NCI-H187 (cell line): ENCODE results near the gene CX3CL1.
"Not testable (repeated sequence)": the region's sequence is repeated elsewhere in the genome, so short reads cannot be mapped to it uniquely, and the experiment has no call there.

Source experiments
- DNase-seq, 2 experiments: peaks; one replicate each; lab custom pipeline; 2025; lab: John Stamatoyannopoulos, UW

Gene CX3CL1

DNA sequence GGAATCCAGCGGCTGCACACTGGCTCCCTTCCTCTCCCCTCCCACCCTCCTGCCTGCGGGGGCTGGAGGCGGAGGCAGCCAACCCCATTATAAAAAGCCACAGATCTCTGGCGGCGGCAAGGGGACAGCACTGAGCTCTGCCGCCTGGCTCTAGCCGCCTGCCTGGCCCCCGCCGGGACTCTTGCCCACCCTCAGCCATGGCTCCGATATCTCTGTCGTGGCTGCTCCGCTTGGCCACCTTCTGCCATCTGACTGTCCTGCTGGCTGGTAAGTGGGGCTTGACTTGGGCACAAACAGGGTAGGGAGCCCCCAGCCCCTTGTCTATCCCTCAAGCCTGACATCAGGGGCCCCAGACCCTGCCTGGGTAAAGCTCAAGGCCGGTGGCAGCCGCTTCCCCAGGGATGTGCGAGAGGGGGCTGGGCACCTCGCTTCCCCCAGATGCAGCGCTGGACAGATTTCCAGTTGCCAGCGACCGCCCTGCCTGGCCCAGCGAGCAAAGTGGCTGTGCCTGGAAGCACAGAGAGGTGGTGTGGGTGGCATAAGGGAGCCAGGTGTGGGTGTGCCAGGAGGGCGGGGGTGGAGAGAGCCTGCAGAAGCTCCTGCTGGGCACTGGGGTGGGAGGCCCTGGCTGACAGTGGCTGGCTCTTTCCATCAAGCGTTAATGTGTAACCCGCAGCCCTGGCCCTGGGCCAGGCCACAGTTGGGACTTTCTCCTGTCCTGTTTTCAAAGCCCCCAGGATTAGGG, at the start of gene CX3CL1:
Gene CX3CL1 (plus strand): TSS at position 119 of the 745 bp plus-strand sequence. CDS start 79 bp downstream, at position 198.
- DNase-seq: no peak

- DNase-seq: no peak
These were observed 47.5 kb upstream of the CX3CL1 start for GRCh38 chr16:57324749-57325148.

DNA sequence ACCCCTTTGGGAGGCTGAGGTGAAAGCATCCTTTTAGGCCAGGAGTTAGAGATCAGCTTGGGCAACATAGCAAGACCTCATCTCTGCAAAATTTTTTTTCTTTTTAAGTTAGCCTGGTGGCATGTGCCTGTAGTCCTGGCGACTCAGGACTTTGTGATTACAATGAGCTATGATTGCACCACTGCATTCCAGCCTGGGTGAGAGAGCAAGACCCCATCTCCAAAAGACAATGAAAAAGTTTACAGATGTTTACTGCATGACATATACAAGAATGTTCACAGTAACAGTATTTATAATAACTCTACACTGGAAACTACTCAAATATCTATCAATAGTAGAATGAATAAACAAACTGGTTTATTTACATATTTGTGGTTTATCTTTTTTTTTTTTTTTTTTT, 46.8 kb upstream of the CX3CL1 start:
- DNase-seq: no peak

DNA sequence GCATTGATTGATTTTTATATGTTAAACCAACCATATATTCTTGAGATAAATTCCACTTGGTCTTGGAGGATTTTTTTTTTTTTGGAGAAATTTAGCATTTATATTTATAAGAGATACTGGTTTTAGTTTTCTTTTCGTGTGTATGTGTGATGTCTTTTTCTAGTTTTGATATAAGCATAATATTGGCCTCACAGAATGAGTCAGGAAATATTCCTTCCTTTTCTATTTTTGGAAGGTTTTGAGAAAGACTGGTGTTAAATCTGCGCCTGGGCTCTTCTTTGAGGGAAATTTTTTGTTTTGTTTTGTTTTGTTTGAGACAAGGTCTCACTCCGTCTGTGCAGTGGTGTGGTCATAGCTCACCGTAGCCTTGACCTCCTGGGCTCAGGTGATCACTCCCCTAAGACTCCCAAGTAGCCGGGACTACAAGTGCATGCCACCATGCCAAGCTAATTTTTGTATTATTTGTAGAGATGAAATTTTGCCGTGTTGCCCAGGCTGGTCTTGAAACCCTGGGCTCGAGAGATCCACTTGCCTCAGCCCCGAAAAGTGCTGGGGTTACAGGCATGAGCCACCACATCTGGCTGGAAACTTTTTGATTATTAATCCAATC, 42.5 kb upstream of the CX3CL1 start:
- DNase-seq: no peak

GRCh38 chr16:57331355-57331754, 40.9 kb upstream of the CX3CL1 start:
- DNase-seq: no peak

- DNase-seq: no peak
These were observed 38.9 kb upstream of the CX3CL1 start for GRCh38 chr16:57333402-57333801.

- no peak for DNase-seq
These were observed 36.9 kb upstream of the CX3CL1 start for GRCh38 chr16:57335366-57335765.

GRCh38 chr16:57341062-57341440, 31.2 kb upstream of the CX3CL1 start:
- no peak for DNase-seq

DNA sequence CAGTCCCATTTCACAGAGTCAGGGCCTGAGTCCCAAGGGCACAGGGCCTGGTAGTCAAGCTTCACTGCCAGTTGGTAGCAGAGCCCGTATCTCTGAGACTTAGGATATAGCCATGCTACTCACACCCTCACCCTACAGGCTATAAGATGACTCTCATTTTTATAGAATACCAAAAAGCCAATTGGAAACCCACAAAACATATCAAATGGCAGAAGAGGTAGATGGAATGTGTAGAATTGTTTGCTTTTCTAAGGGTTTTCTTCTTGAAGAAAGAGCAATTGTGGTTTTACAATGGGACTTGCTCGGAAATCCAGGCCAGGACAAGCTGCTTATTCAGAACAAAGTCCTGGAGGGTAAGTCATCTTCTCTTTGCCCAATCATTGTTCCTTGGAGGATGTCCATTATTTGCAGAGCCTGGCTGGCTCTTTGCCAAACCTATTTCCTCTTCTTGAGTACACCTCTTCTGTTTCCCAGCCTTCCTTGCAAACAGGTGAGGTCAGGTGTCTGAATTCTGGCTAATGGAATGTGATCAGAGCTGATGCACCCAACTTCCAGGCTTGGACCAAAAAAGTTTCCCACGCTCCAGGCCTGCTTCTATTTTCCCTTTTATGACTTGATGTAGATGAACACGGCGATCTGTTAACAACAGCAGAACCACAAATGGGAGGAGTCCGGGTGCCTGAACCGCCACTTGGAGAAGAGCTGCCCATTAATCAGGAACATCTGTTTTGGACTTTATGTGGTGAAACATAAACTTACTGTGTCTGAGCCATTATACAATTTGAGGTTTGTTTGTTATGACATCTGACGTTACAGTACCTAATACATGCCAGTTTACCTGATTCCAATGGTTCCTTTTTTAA, 30.6 kb upstream of the CX3CL1 start:
- DNase-seq: peak in 1 of 2 experiments; percentile 9

DNA sequence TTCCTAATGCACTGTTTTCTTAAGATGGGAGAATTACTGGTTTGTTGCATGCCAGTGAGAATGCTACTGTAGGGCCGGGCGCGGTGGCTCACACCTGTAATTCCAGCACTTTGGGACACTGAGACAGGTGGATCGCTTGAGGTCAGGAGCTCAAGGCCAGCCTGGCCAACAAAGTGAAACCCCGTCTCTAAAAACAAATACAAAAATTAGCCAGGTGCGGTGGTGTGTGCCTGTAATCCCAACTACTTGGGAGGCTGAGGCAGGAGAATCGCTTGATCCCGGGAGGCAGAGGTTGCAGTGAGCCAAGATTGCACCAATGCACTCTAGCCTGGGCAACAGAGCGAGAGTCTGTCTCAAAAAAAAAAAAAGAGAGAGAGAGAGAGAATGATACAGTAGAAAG, 29.7 kb upstream of the CX3CL1 start:
- not testable (repeated sequence) for DNase-seq

- DNase-seq: no peak
These were observed 29.1 kb upstream of the CX3CL1 start for GRCh38 chr16:57343221-57343620.

- DNase-seq: not testable (repeated sequence)
These were observed 28.2 kb upstream of the CX3CL1 start for GRCh38 chr16:57344094-57344493.

- DNase-seq: no peak
These were observed 27.3 kb upstream of the CX3CL1 start for GRCh38 chr16:57345021-57345420.

GRCh38 chr16:57345666-57346204, 26.6 kb upstream of the CX3CL1 start:
- no peak for DNase-seq

- no peak for DNase-seq
These were observed 24.4 kb upstream of the CX3CL1 start for GRCh38 chr16:57347858-57348257.

GRCh38 chr16:57348327-57348726, 24.0 kb upstream of the CX3CL1 start:
- DNase-seq: no peak

GRCh38 chr16:57349212-57350031, 22.9 kb upstream of the CX3CL1 start:
- no peak for DNase-seq

DNA sequence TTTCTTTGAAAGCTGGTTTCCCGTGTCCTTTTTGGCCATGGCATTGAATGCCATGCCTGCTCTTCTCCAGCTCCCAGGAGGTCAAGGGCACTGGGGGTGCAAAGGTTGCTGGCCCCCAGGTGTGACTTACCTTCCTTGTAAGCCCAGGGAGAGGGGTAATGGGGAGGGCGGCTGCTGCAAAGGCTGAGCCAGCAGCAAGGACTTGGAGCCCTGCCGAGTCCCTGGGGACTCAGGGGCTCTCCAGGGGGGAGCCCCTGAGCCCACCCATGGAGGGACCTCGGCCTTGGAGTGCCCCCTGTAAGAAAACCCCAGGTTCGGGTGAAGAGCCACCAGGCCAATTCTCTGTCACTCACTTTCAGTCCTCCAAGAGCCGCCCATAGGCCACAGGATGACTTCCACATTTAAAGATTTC, 19.6 kb upstream of the CX3CL1 start:
- DNase-seq: no peak

DNA sequence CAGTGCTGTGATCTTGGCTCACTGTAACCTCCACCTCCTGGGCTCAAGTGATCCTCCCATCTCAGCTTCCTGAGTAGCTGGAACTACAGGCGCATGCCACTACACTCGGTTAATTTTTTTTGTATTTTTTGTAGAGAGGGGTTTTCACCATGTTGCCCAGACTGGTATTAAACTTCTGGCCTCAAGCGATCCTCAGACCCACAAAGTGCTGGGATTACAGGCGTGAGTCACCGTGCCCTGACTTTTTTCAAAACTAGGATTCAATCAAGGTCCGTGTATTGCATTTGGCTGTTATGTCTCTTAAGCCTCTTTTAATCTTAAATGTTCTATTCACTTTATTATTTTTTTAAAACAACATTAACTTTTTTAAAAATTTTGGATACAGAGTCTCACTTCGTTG, 18.0 kb upstream of the CX3CL1 start:
- DNase-seq: no peak

DNA sequence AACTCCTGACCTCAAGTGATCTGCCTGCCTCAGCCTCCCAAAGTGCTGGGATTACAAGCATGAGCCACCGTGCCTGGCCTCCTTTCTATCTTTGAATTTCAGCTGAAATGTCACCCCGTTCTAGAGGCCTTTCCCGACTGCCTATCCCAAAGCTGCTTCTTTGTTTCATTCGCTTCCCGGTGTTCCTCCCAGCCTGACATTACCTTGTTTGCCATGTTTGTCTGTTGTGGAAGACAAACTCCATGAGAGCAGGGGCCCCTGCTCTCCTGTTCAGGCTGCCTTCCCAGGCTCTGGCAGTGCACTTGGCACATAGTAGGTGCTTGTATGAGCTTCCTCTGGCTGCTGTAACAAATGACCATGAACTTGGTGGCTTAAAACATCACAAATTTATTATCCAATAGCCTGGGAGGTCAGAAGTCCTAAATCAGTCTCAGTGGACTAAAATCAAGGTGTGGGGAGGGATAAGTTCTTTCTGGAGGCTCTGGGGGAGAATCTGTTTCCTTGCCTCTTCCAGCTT, 16.3 kb upstream of the CX3CL1 start:
- DNase-seq: no peak

DNA sequence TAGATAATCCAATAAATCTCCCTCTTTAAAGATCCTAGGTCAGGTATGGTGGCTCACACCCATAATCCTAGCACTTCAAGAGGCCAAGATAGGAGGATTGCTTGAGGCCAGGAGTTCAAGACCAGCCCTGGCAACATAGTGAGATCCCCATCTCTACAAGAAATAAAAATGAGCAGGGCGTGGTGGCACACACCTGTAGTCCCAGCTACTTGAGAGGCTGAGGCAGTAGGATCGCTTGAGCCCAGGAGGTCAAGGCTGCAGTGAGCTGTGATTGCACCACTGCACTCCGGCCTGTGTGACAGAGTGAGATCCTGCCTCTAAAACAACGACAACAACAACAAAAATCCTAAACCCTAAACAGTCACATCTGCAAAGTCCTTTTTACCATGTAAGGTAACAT, 15.7 kb upstream of the CX3CL1 start:
- DNase-seq: no peak
